ENCODE data around the gene LRRC75A.

The LRRC75A gene

GRCh38 chr17:16428098-16428882 lies 63.7 kb downstream of the LRRC75A start:
- no peak for DNase-seq (ENCODE audit: extremely low read depth, low read depth)
- TF ChIP-seq CTCF (IDR thresholded peaks at IDR 0.05; ENCODE audit: low read depth, low read length), result peak; percentile 66

DNA sequence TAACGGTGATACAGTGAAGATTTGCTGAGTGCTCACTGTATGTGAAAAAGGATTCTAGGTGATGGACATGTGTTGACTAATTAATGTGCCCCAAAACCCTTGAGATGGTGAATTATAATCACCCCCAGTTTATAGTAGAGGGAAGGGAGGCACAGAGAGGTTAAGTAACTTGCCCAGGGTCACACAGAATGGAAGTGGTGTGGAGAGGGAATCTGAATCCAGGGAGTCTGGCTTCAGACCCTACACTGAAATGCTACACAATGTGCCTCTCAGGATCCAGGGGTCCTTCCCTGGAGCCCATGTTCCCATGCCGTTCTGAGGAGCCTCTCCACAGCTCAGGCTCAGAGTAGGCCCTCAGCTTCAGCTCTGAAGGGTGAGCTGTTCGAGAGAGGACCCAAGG lies 65.0 kb downstream of the LRRC75A start:
- TF ChIP-seq CTCF (IDR thresholded peaks at IDR 0.05; ENCODE audit: low read depth, low read length), result no peak
- no peak for DNase-seq (ENCODE audit: extremely low read depth, low read depth)

DNA sequence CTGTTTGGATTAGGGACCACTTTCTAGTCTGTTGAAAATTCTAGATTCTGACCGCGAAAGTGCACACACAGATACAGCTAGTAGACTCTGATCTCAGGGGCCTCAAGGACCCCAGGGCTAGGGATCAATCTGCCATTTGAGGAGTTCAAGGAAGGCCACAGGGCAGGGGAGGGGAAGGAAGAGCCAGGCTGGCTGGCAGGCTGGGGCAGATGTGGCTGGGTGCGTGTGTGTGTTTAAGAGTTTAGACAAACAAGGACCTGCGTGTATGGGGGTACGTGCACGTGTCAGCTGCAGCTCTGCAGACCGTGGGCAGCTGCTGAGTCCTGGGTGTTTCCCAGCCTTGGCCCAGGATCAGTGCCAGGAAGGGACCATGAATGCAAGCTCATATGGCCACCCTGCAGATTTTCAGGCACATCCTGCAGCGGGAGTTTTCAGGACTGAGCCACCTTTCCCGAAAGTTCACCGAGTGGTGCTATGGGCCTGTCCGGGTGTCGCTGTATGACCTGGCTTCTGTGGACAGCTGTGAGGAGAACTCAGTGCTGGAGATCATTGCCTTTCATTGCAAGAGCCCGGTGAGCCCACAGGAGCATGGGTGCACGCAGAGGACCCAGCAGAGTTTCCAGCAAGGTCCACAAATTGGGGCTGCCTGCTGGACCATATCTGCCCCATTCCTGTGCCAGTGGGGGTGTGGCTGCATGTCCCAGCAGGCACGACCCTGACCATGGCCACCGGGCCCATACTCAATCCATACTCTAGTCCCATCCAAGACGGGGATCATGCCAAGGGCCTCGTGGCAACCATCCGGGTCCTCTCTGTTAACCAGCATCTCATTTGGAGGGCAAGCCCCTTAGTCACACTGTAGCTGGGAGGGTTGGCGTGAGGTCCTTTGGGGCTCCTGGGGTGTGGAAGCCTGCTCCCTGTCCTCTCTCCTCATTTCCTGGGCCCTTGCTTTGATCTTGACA lies 66.0 kb downstream of the LRRC75A start:
- no peak for DNase-seq (ENCODE audit: extremely low read depth, low read depth)
- TF ChIP-seq CTCF (IDR thresholded peaks at IDR 0.05; ENCODE audit: low read depth, low read length), result no peak

- no peak for TF ChIP-seq CTCF (IDR thresholded peaks at IDR 0.05; ENCODE audit: low read depth, low read length)
- DNase-seq (ENCODE audit: extremely low read depth, low read depth), result no peak
These were observed 66.8 kb downstream of the LRRC75A start for GRCh38 chr17:16425202-16425601.

DNA sequence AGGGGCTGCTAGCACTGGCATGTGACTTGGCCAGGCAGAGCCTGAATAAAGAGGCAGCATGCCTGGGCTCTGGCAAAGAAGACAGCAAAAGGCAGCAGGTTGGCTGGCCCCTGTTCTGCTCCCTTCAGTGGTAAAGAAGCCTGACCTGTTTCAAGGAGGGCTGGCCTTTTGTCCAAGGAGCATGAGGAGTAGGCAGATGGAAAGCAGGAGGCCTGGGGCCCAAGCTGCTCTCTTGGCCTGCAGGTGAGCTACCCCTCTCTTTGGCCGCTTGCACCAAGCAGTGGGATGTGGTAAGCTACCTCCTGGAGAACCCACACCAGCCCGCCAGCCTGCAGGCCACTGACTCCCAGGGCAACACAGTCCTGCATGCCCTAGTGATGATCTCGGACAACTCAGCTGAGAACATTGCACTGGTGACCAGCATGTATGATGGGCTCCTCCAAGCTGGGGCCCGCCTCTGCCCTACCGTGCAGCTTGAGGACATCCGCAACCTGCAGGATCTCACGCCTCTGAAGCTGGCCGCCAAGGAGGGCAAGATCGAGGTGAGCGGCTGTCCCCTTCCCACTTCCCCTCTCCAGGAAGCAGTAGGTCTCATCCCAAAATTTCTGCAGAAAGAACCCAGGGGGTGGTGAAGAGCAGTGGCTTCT lies 68.6 kb downstream of the LRRC75A start:
- TF ChIP-seq CTCF (IDR thresholded peaks at IDR 0.05; ENCODE audit: low read depth, low read length), result no peak
- DNase-seq (ENCODE audit: extremely low read depth, low read depth), result no peak

DNA sequence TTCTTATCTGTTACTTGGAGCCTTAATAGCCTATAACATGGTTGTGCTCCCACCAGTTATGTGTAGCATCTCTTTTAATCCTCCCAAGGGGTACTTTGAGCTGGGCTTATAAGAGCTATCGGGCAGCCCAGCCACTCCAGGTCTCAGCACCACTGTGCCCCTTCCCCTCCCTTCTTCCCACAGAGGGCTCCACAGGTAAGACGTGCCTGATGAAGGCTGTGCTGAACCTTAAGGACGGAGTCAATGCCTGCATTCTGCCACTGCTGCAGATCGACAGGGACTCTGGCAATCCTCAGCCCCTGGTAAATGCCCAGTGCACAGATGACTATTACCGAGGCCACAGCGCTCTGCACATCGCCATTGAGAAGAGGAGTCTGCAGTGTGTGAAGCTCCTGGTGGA lies 69.6 kb downstream of the LRRC75A start:
- no peak for DNase-seq (ENCODE audit: extremely low read depth, low read depth)

More for the DNA sequence above, 69.6 kb downstream of the LRRC75A start:
- no peak for TF ChIP-seq CTCF (IDR thresholded peaks at IDR 0.05; ENCODE audit: low read depth, low read length)

All from AG09319 (cell line).